Measurements from ENCODE around the gene PLXND1.

PLXND1 gene

GRCh38 chr3:129561619-129562248 is 44.7 kb downstream of the PLXND1 start:
- no peak for DNase-seq

DNA sequence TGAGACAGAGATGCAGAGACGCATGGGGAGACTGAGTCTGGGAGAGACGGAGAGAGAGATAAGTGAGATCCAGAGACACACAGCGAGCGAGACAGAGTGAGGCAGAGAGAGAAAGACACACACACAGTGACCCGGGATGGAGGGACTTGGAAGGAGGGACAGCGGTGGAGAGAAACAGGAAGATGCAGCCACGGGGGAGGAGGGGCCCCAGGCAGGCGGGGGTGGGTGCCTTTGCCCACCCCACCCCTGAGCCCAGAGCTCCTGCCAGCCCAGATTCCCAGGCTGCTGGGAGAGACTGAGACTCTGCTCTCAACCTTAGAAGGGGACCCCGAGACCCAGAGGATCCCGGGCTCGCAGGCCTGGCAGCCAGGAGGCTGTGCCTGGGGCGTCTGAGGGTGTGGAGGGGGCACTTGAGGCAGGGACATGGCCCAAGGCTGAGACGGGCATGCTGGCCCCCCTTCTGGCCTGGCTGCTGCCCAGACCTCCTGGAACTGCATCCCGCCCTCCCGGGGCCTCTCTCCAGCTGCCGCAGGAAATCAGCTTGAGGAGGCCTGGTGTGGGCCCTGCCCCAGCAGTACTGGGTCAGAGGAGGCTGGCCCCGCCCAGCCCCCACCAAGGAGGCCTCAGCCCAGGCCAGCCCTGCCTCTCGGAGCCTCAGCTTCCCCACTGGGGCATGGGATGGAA is 45.4 kb downstream of the PLXND1 start:
- DNase-seq: no peak

DNA sequence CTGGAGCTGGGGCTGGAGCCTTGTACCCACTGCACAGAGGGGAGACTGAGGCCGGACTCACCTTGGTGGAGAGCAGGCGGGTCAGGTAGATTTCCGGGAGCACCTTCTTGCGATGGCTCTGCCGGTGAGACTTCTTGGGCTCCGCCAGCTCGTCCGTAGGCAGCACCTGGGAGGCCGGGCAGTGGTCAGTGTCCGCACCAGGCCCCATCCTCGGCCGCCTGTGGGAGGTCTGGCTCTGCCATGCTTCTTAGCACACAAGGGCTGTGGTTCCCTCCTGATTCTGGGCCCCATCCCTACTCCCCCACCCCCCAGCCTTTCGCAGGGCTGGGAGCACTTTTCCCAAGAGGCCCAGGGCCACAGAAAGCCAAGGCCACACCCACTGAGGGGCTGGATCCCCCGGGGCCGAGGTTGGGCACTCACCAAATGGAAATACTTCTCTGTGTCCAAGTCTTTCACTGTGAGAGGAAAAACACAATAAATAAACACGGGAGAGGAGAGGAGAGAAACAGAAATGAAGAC is 46.1 kb downstream of the PLXND1 start:
- DNase-seq: no peak

DNA sequence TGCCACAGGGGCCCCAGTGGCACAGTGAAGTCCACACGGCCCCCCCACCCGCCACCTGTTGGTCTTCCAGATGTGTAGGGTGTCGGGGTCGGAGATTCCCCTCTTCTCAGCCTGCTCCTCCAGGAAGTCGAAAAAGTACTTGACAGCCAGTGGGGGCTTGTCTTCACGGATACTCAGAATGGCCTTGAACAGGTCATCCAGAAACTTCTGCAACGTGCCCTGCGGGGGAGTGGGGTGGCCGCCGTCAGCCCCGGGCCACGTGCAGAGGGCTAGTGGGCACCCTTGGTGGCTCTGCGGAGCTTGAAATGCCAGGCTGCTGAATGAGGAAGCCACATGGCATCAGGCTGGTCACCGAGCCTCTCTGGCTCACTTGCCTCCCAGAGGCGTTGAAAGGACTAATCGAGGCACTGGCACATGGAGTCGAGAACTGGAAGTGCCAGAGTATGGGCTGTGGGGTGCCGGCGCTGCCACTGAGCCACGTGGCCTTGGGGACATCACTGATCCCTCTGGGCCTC is 46.9 kb downstream of the PLXND1 start:
- DNase-seq: no peak

DNA sequence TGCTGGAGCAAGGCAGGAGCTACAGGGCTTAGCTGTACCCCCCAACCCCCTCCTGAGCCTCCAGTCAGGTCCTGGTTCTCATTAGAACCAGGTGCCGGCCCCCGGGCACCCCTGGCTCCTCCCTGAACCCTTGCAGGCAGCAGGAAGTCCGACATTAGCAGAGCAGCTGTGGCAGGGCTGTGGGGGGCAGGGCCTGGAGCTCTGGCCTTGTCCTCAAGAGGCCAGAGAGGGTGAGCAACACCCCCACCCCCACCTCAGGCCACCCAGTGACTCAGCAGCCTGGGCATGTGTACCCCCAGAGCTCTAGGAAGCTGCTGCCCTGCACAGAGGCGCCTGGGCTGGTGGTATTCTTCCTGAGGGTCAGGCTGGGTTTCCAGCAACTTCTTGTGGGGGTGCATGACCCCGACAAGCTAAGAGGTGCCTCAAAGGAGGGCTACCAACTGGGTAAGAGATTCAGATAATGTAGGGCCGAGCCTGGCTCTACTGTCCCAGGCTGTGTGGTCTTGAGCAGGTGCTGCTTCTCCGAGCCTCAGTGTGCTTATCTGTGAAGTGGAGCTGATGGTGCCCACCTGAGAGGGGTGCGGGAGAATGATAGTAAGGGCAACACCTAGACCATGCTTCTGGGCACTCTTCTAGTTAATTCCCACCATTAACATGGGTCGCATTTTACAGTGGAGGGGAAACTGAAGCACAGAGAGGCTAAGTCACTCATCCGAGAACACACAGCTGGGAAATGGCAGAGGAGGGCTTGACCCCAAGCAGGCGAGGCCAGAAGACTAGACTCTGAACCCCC is 47.5 kb downstream of the PLXND1 start:
- no peak for DNase-seq

- no peak for DNase-seq
Observed at GRCh38 chr3:129558081-129558771, 48.2 kb downstream of the PLXND1 start.

- no peak for DNase-seq
Observed at GRCh38 chr3:129557548-129557894, 49.0 kb downstream of the PLXND1 start.

DNA sequence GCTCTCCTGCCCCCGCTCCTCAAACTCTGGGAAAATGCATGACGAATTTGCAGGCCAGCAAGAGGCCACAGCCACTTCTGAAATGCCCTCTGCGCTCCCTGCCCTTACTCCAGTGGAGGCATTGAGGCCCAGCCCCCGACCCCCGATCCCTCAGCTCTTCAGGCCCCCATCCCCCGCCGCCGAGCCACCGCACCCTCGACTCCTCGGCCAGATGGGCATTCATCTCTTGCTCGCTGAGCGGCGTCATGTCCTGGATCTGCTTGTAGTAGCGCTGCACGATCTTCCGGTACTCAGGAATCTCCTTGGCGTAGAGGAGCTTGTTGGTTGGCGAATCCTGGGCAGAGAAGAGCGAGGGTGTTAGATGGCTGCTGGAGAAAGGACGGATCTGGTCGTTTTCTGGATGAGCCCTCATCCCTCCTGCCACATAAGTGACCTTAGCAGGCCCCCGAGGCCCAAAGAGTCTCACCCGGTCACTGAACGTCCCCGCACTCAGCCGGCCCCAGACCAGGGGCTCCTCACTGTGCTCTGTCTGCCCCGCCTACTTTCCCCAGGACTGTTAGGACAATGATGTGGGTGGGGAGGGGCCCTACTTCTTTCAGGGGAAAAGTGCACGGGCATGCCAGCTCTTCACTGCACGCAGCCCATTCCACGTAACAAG is 49.5 kb downstream of the PLXND1 start:
- no peak for DNase-seq

GRCh38 chr3:129556358-129556695 is 50.1 kb downstream of the PLXND1 start:
- no peak for DNase-seq

- no peak for DNase-seq
Observed at GRCh38 chr3:129555616-129556357, 50.7 kb downstream of the PLXND1 start.

GRCh38 chr3:129555153-129555550 is 51.3 kb downstream of the PLXND1 start:
- DNase-seq: no peak

- DNase-seq: no peak
Observed at GRCh38 chr3:129554356-129555152, 51.9 kb downstream of the PLXND1 start.

DNA sequence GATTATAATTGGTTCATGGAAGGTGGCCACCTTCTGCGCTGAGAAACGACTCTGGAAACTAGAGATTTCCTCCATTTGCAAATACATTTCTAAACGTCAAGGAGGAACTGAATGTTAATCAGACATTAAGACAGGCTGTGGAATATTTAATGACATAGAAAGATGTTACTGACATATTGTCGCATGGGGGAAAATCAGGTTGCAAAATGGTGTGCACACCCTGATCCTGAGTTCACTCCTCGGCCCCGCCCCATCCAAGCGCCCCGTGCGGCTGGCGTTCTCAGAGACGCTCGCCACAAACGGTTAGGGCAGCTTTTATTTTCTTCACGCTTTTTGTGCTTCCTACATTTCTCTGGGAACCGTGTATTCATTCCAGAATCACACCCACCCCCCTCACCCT is 52.8 kb downstream of the PLXND1 start:
- DNase-seq: no peak

DNA sequence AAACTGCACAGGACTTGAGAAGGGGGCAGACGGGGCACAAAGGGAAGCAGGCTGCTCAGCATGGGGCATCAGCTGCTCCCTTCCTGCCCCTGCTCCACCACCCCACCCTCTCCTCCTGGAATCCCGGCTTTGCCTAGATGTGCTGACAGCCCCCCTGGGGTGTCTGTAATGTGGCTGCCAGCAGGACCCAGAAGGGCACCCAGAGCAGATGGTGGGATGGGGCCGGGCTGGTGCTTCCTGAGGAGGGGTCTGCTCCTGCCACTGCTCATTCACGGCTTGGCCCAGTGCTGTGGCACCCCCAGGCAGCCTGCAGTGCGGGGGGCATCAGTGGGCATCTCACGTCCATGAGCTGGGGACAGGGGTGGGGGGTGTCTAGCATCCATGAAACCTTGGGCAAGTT is 53.3 kb downstream of the PLXND1 start:
- DNase-seq: no peak

DNA sequence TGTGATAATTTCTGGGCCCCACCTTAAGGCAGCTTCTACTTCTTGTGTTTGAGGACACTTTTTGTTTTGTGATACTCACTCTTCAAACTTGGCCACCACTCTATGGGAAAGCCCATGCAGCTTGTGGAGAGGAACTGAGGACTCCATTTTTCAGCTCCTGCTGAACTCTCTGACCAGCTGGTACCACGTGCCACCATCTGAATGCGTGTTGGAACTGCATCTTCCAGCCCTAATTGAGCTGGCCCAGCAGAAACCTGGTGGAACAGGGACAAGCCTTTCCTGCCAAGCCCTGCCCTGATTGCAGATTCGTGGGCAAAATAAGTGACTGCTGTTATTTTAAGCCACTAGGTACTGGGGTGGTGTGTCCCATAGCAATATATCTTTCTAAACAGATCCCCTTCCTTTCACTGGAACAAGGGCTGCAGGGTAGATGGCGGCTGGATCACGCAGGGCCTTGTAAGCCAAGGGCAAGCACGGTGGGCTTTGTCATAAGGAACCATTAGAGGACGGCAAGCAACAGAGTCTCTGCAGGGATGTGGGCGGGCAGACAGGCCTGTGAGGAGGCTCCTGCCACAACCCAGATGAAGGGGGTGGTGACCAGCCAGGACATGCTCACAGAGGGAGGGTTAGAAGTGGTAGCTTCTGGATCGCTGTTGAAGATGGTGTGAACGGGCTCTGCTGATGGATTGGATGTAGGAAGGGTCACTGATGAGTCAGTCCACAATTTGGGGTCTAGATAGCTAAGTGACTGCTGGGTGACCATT is 54.0 kb downstream of the PLXND1 start:
- no peak for DNase-seq

DNA sequence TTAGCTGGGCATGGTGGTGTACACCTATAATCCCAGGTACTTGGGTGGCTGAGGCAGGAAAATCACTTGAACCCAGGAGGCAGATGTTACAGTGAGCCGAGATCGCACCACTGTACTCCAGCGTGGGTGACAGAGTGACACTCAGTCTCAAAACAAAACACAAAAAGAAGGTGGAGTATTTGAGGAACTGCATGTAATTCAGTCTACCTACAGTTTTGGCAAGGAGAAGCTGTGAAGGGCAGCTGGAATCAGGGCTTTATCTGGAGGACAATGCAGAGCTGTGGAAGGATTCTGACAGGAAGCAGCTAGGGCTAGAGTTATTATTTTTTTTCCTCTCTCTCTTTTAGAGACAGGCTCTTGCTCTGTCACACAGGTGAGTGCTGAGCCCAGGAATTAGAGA is 56.7 kb downstream of the PLXND1 start:
- no peak for DNase-seq

DNA sequence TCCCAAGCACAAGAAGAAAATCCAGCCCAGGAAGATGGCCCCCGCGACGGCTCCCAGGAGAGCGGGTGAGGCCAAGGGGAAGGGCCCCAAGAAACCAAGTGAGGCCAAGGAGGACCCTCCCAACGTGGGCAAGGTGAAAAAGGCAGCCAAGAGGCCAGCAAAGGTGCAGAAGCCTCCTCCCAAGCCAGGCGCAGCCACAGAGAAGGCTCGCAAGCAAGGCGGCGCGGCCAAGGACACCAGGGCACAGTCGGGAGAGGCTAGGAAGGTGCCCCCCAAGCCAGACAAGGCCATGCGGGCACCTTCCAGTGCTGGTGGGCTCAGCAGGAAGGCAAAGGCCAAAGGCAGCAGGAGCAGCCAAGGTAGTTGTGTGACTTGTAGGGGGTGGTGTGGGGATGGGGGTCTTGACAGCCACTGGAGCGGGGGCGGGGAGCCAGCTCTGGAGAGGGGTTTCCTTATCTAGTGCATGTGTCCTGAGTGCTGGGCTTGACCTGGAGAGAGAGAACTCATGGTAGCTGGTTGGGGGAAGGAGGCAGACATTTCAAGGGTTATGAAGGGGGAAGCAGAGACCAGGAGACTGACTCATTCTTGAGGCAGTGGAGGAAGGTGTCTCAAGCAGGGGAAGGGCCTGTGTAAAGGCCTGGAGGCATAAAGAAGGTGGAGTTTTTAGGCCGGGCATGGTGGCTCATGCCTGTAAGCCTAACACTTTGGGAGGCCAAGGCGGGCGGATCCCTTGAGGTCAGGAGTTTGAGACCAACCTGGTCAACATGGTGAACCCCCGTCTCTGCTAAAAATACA is 57.3 kb downstream of the PLXND1 start:
- DNase-seq: no peak

DNA sequence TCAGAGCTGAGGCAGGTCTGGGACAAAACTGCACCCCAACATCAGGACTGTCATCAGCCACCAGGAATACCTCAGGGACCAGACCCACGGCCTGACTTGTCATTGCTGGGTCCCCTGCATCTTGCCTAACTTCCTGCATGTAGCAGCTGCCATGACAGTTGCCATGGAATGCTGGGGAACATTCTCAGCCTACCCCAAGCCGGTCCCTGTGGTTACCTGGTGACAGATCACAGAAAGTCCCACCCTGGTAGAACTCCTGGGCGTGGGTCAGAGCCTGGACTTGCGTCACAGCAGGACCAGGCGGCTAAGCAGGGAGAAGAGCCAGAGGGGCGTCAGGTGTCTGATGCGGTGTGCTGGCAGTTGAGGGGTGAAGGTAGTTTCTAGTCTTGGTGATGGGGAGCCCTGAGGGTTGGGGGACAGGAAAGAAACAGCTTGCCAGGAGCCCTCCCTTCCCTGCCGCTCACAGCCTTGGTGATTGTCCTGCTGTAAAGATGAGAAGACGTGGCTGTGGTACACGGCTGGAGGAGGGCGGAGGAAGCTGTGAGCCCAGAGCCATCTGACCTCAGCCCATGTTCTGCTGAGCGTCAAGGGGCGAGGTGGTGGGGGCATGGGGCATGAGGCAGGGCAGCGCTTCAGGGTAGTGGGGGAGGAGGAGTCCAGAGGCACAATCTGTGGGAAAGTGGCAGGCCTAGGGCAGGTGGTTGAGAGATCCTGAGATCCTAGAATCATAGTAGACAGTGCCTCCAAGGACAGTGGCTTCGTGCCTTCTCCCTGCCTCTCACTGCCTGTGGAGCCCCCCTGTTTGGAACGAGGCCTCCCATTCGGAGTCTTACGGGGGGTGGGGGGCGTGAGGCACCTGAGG is 58.1 kb downstream of the PLXND1 start:
- no peak for DNase-seq
